Raji (cell line): ENCODE results near the gene SPDYC.

ENCODE experiments used
- POLR2A ChIP-seq: IDR thresholded peaks from 2 replicates; pipeline ENCODE4 v1.6.1; 2011; ENCODE audit warnings: low read depth, low read length, control low read depth; ENCODE audit not compliant: insufficient read depth

The SPDYC gene

GRCh38 chr11:65130631-65131416, 39.2 kb upstream of the SPDYC start:
- TF ChIP-seq POLR2A = no peak

DNA sequence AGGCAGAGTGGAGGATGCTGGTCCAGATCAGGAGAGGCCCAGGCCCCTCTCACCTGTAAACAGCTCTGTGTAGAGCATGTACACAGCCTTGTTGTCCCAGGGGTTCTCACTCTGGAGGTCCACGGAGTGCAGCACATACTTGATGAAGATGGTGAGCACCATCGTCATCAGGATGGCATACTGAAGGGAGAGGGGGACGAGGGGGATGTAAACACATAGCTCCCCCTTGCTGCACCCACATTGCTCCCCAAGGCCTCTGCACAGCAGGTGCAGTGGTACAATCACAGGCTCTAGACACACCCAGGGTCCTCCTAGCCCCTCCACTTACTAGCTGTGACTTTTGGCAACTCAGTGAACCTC, 38.6 kb upstream of the SPDYC start:
- TF ChIP-seq POLR2A = no peak

- no peak for TF ChIP-seq POLR2A
These were observed 38.2 kb upstream of the SPDYC start for GRCh38 chr11:65131895-65132237.

- peak; percentile 74 for TF ChIP-seq POLR2A
These were observed 37.6 kb upstream of the SPDYC start for GRCh38 chr11:65132238-65132987.

DNA sequence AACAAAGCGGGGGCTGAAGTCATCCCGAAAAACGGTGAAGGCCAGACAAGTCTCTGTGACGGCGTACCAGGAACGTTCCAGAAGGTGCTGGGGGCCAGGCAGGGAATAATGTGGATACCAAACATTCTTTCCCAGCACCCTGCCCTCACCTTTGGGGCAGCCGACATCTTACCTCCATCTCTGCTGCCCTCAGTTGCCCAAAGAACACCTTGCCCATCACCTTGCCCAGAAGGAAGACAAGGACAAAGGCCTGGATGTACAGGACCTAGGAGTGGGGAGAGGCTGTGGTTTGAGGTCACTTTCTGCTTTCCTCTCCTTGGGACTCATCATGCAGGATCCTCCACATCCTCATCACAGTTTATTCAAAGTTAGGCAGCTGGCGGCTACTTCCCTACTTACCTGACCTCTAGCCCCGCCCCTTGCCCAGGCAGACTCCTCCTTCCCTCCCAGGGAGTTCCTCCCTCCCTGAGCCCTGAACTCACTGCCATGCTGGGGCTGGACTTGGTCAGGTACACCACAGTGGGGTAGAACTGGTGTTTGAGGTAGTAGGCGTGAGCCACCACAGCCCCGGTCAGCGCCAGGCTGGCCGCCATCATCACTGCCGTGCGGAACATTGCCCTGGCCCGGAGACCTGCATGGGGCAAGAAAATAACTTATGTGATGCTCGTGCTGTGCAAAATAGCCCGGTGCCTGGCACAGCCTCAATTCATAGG, 36.9 kb upstream of the SPDYC start:
- peak; percentile 99 for TF ChIP-seq POLR2A

DNA sequence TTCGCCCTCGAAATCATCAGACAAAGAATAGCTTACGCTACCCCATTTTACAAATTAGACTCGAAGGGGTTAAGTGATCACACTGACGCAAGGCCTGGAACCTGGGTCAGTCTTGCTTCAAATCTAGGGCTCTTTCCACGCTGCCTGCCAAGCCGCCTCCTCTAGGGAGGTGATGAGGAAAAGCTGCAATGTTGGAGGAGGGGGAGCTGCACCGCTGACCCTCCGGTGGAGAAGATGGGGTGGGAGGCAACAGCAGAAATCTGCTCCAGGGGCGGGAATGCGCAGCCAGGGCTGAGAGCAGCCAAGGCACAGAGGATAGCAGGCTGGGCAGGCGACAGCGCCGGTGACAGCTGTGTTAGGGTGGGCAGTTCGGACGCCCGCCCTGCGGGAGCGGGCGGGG, 36.3 kb upstream of the SPDYC start:
- TF ChIP-seq POLR2A = no peak

GRCh38 chr11:65134240-65134951, 35.6 kb upstream of the SPDYC start, which contains the start of gene SYVN1:
Gene SYVN1, minus strand, starts transcription at chr11:65134519. Its CDS starts 918 bp downstream, at chr11:65133601.
- TF ChIP-seq POLR2A = peak; percentile 88

GRCh38 chr11:65134952-65135632, 34.9 kb upstream of the SPDYC start:
- peak; percentile 90 for TF ChIP-seq POLR2A

DNA sequence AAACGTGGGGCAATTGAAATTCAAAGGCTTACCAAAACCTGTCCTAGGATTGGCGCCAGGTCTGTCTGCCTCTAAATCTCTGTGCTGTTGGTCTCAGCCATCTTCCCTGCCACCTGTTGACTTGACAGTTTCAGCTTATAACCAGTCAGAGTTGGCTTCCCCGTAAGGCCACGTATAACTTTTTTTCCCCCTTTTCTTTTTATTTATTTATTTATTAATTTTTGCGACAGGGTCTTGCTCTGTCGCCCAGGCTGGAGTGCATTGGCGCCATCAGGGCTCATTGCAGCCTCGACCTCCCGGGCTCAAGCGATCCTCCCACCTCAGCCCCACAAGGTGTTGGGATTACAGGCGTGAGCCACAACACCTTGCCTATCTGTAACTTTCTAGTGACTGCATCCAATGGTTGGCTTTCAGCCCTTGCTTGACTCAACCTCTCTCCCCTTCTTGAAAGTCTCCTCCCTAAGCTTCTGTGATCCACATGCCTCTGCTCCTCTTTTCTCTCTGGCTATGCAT, 34.3 kb upstream of the SPDYC start:
- TF ChIP-seq POLR2A = no peak

DNA sequence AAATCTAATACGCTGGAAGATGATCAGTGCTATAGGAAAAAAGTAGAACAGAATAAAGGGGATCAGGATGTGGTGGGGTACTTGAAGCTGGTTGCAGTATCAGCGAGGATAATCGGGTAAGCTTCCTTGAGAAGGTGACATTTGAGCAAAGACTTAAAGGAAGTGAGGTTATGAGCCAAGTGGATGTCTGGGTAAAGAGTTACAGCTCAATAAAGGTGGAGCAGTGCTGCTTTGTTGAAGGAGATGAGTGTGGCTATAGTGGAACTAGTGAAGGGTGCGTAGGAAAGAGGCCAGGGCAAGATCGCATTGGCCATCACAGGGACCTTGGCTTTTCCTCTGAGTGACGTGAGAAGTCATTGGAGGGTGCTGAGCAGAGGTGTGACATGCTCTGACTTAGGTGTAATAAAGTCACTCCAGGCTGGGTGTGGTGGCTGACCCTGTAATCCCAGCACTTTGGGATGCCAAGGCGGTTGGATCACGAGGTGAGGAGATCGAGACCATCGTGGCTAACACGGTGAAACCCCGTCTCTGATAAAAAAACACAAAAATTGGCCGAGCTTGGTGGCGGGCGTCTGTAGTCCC, 33.4 kb upstream of the SPDYC start:
- no peak for TF ChIP-seq POLR2A

- no peak for TF ChIP-seq POLR2A
These were observed 28.0 kb upstream of the SPDYC start for GRCh38 chr11:65141896-65142494.

GRCh38 chr11:65147352-65148075, 22.5 kb upstream of the SPDYC start:
- no peak for TF ChIP-seq POLR2A

- no peak for TF ChIP-seq POLR2A
These were observed 21.4 kb upstream of the SPDYC start for GRCh38 chr11:65148657-65149056.
